IMR-90 (cell line): ENCODE data around the gene SCNN1B.

Experiments used
- BHLHE40 ChIP-seq: fragments of 150-350 bp; IDR thresholded peaks from 2 replicates; pipeline ENCODE4 v1.6.1; 2016; ENCODE audit warnings: mild to moderate bottlenecking, low read depth, low read length
- CEBPB ChIP-seq: IDR thresholded peaks from 2 replicates; pipeline ENCODE4 v1.6.1; 2012; ENCODE audit warnings: low read depth, low read length, improper control_type of control experiment
- CHD1 ChIP-seq: IDR thresholded peaks from 2 replicates; pipeline ENCODE4 v1.6.1; 2012; ENCODE audit warnings: low read depth, low read length, improper control_type of control experiment
- CTCF ChIP-seq: conservative IDR thresholded peaks from 2 replicates; pipeline ENCODE4 v1.5.1; 2012; ENCODE audit warnings: mild to moderate bottlenecking, low read depth, low read length, improper control_type of control experiment
- ELK1 ChIP-seq: fragments of 150-350 bp; IDR thresholded peaks from 2 replicates; pipeline ENCODE4 v1.6.1; 2016; ENCODE audit warnings: low read depth, mild to moderate bottlenecking, low read length, moderate library complexity, borderline replicate concordance
- FOS ChIP-seq: fragments of 150-350 bp; IDR thresholded peaks from 2 replicates; pipeline ENCODE4 v1.6.1; 2016; ENCODE audit warnings: low read depth, low read length
- MAFK ChIP-seq: IDR thresholded peaks from 2 replicates; pipeline ENCODE4 v1.6.1; 2012; ENCODE audit warnings: low read depth, low read length, improper control_type of control experiment
- MAZ ChIP-seq: IDR thresholded peaks from 2 replicates; pipeline ENCODE4 v1.6.1; 2012; ENCODE audit warnings: low read depth, mild to moderate bottlenecking, low read length, improper control_type of control experiment, moderate library complexity, borderline replicate concordance
- NFE2L2 ChIP-seq: fragments of 150-350 bp; IDR thresholded peaks from 2 replicates; pipeline ENCODE4 v1.6.1; 2016; ENCODE audit warnings: low read depth, mild to moderate bottlenecking, low read length
- POLR2A ChIP-seq: IDR thresholded peaks from 2 replicates; pipeline ENCODE4 v1.6.1; 2012; ENCODE audit warnings: mild to moderate bottlenecking, low read depth, low read length
- RAD21 ChIP-seq: IDR thresholded peaks from 2 replicates; pipeline ENCODE4 v1.6.1; 2012; ENCODE audit warnings: low read length, improper control_type of control experiment
- RFX5 ChIP-seq: IDR thresholded peaks from 2 replicates; pipeline ENCODE4 v1.8.0; 2012; ENCODE audit warnings: low read depth, mild to moderate bottlenecking, low read length, moderate library complexity
- SMC3 ChIP-seq: fragments of 150-350 bp; IDR thresholded peaks from 2 replicates; pipeline ENCODE4 v1.6.1; 2016; ENCODE audit warnings: low read depth, mild to moderate bottlenecking, antibody characterized with exemption, low read length, moderate library complexity
- USF2 ChIP-seq: fragments of 150-350 bp; IDR thresholded peaks from 2 replicates; pipeline ENCODE4 v1.6.1; 2017; ENCODE audit warnings: mild to moderate bottlenecking, antibody characterized with exemption, low read length, low read depth

- TF ChIP-seq CTCF (no peak), RAD21 (no peak), POLR2A (no peak), MAZ (no peak), RFX5 (no peak), MAFK (no peak), CEBPB (no peak), FOS (no peak), ELK1 (no peak), USF2 (no peak), CHD1 (no peak), BHLHE40 (no peak), NFE2L2 (no peak), SMC3 (no peak)
Measured at GRCh38 chr16:23252310-23252709, 49.8 kb upstream of the SCNN1B start.
